AG10803 (cell line): ENCODE measurements around the gene NCAM2.
A peak's percentile ranks its signal among the peaks of the same experiment; 100 is the strongest.

Source experiments
- DNase-seq: peaks from one replicate; pipeline ENCODE4 v3.0.0; 2010; ENCODE audit warnings: low read depth
- H3K4me3 ChIP-seq: 2 replicates; pipeline ENCODE4 v1.5.1; 2011; ENCODE audit warnings: mild to moderate bottlenecking, low read length, control low read depth
- CTCF ChIP-seq: conservative IDR thresholded peaks from 2 replicates; pipeline ENCODE4 v1.5.1; 2011; ENCODE audit warnings: mild to moderate bottlenecking, low read length, control low read depth, inconsistent platforms

The NCAM2 gene

GRCh38 chr21:21096956-21097355 is 98.7 kb downstream of the NCAM2 start:
- TF ChIP-seq CTCF: no peak
- no peak overlapping the region for H3K4me3 ChIP-seq
- no peak for DNase-seq

DNA sequence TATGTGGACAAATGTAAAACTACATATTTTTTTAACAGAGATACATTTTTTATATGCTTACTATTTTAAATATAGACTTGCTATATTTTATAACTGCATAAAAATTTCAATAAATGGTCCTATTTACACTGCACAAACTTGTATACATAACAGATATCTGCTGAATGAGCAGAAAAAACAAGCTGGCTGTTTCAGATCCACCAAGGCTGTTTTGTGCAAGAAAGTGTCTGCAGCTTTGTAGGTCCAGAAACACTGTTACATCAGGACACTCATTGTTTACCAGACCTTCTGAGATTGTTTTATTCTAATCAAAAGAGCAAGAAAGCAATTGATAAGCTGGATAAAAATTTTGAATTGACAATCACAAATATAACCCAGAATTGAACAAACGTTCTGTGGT is 99.3 kb downstream of the NCAM2 start:
- no peak overlapping the region for H3K4me3 ChIP-seq
- TF ChIP-seq CTCF: no peak
- no peak for DNase-seq

DNA sequence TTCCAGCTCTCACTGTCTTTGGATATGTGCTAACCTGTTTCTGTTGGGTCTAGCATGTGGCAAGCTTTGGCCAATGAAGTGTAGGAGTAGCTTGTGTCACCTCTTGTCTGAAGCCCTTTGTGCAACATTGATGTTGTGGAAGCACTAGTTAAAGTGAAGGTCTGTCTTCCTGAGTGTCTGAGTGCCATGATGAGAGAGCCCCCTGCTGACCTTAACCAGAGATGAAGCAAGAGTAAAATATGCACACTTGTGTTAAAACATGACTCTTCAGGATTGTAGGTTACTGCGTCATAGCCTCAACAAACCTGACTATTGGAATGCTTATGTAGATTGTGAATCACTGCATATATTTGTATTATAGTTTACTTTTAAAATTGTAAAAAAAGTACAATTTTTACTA is 103.7 kb downstream of the NCAM2 start:
- peak; percentile 17; the same call in 1 of the 2 replicates for TF ChIP-seq CTCF
- DNase-seq: peak; percentile 39
- H3K4me3 ChIP-seq: no peak overlapping the region

GRCh38 chr21:21102896-21103295 is 104.7 kb downstream of the NCAM2 start:
- no peak for TF ChIP-seq CTCF
- DNase-seq: no peak
- H3K4me3 ChIP-seq: no peak overlapping the region

DNA sequence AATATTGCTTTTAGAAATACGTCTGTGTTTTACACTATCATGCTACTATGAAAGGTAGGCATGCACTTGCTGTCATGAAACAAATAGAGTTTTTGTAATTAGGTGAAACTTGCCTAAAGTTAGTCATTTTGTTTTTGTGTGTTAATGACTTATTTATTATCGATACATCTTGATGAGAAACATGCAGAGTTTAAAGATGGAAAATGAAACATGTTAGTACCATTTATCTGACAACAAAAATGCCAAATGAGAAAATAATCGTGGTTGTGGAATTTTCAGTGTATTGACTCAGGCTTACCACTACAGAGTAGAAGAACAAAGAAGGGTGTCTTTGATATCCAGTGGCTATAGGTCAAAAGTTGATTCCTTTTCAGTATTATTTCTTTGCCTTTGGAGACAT is 105.5 kb downstream of the NCAM2 start:
- no peak overlapping the region for H3K4me3 ChIP-seq
- no peak for DNase-seq
- no peak for TF ChIP-seq CTCF

DNA sequence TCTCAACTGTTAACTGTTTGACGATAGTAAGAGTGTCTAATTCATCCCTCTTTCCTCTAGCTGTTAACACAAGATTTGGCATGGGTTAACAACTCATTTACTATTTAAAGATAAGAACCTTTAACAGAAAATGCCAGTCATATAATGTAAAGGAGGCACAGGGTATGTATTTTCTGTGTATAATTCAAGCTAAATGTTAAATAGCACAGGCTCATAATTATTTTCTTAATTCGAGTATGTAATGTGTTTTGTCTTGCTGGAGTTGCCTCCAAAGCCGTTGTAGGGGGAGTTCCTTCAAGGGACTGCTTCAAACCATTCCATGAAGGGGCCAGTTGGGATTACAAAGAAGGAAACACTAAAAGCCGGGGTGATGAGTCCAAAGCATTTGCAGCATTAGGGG is 111.5 kb downstream of the NCAM2 start:
- no peak for DNase-seq
- H3K4me3 ChIP-seq: no peak overlapping the region
- no peak for TF ChIP-seq CTCF

- no peak overlapping the region for H3K4me3 ChIP-seq
- TF ChIP-seq CTCF: no peak
- DNase-seq: no peak
Measured at GRCh38 chr21:21111309-21111920, 113.2 kb downstream of the NCAM2 start.
